ENCODE results near the gene ERICH4.
"Not testable (repeated sequence)": the region's sequence is repeated elsewhere in the genome, so short reads cannot be mapped to it uniquely, and the experiment has no call there.

The ERICH4 gene

DNA sequence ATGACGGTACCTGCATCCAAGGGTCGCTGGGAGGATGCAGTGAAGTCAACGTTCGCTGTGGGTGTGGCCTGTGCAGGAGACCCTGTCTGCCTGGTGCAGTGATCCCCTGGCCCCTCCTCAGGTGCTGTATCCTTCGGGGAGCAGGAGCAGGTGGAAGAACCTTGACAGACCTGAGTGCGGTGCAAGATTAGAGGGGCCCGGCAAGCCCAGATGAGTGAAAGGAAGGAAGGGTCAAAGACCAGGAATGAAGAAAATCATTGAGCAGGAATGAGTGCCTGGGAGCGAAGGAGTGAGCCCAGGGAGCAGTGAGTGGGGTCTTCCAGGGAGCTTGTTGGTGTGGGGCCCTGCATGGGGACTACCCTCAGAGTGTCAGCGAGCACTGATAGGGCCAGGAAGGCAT is 28.5 kb upstream of the ERICH4 start:
- DNase-seq (ENCODE audit: low spot score): no peak

DNA sequence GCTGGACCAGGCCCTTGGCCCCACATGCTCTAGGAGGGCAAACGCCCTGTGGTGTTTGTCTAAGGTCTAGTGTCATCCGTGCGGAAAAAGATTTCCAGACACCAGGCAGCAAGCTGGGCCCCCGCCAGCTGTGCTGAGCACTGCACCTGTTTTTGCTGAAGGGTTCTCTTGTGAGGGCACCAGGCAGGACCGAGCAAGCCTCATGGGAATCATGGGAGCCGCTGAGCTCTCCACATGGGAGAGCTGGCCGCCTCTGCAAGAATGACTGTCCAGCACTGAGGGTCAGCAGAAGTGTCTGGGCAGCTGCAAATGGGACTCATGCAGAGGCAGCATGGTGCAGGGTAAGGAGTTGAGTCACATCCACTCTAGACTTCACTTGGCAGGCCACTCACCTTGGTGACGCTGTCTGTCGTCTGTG is 27.8 kb upstream of the ERICH4 start:
- no peak for DNase-seq (ENCODE audit: low spot score)

DNA sequence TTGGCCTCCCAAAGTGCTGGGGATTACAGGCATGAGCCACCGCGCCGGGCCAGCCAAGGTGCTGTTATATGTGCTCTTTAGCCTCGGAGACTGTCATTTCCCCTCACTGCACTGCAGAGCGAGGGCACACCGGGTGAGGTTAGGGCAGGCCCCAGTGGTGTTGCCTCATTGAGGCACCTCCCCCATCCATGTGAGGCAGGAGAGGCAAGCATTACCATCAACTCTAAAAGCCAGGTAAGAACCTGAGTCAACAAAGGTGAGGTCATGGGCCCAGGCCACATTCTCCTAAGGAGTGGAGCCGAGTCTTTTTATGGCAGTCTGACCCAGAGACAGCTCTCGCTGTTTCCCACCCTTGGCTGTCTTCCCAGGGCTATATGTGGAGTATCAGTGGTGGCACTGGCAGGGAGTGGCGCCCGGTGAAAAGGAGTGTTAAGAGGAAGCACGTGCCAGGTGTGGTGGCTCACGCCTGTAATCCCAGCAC is 26.7 kb upstream of the ERICH4 start:
- no peak for DNase-seq (ENCODE audit: low spot score)

DNA sequence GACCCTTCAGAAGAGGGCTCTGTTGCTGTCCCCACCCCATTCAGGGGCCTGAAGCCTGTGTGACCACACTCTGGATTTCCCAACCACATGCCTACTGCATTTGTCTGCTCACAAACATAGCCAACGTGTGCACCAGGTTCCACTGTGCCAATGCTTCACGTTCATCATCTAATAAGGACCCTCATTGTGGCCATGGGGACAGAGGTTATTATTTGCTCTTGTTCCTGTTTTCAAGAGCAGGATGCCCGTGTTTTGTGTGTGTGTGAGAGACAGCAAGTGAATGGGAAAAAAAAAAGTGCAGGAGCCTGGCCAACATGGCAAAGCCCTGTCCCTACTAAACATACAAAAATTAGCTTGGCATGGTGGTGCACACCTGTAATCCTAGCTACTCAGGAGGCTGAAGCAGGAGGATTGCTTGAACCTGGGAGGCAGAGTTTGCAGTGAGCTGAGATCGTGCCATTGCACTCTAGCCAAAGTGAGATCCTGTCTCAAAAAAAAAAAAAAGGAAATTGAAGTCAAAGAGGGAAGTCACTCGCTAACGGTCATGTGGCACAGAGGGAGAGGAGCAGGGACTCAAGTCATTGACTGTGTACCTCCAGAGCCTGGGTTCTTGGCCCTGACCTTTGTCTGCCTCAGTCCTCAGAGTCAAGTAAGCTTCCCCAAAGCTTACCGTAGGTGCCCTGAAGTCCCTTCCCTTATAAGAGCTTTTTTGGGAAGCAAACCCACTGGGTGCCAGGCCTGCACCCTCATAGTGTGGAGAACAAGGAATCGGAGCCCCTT is 22.7 kb upstream of the ERICH4 start:
- DNase-seq (ENCODE audit: low spot score): no peak

DNA sequence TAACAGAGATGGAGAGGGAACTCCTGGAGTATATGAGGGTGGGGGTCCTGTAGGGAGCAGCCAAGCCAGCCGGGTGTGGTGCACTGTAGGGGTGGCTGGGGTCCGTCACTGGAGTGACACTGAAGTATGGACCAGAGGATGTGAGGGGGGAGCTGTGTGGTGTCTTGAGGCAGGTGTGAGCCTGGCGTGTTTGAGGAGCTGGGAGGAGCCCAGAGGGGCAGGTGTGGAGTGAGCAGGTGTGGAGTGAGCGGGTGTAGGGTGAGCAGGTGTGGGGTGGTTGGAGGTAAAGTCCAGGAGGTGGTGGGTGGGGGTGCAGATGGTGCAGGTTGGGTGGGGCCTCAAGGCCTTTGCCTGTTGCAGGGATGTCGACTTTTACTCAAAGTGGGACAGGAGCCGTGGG is 21.6 kb upstream of the ERICH4 start:
- DNase-seq (ENCODE audit: low spot score): no peak

DNA sequence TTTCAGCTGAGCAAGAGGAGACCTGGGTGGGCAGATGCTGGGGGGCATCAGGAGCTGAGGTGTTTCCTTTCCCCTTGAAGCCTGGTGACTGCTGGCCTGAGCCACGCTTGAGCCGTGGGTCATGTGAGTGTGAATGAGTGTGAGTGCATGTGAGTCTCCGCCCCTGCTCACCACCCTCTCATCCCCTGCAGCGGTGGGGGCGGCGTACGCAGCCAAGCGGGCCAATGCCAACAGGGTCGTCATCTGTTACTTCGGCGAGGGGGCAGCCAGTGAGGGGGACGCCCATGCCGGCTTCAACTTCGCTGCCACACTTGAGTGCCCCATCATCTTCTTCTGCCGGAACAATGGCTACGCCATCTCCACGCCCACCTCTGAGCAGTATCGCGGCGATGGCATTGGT is 21.0 kb upstream of the ERICH4 start:
- no peak for DNase-seq (ENCODE audit: low spot score)

DNA sequence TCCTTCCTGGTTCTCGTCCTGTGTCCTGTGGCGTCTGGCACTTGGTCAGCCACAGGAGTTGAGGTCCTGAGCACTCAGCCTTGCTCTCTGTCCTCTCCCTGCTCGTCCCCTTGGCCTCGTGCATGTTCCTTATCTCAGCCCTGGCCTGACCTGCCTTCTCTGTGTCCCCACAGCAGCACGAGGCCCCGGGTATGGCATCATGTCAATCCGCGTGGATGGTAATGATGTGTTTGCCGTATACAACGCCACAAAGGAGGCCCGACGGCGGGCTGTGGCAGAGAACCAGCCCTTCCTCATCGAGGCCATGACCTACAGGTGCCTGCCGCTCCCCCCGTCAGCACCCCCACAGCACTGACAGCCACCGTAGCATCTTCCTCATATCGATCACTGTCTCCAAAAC is 20.5 kb upstream of the ERICH4 start:
- no peak for DNase-seq (ENCODE audit: low spot score)

DNA sequence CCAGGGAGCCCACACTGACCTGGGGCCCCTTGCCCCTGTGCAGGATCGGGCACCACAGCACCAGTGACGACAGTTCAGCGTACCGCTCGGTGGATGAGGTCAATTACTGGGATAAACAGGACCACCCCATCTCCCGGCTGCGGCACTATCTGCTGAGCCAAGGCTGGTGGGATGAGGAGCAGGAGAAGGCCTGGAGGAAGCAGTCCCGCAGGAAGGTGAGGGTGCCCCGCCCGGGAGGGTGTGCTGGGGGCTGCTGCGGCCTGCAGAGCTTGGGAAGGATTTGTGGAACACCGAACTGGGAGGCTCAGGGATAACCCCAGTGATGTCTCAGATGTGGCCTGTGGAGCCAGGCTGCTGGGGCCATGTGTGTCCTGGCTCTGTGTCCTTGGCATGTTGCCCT is 20.0 kb upstream of the ERICH4 start:
- no peak for DNase-seq (ENCODE audit: low spot score)

DNA sequence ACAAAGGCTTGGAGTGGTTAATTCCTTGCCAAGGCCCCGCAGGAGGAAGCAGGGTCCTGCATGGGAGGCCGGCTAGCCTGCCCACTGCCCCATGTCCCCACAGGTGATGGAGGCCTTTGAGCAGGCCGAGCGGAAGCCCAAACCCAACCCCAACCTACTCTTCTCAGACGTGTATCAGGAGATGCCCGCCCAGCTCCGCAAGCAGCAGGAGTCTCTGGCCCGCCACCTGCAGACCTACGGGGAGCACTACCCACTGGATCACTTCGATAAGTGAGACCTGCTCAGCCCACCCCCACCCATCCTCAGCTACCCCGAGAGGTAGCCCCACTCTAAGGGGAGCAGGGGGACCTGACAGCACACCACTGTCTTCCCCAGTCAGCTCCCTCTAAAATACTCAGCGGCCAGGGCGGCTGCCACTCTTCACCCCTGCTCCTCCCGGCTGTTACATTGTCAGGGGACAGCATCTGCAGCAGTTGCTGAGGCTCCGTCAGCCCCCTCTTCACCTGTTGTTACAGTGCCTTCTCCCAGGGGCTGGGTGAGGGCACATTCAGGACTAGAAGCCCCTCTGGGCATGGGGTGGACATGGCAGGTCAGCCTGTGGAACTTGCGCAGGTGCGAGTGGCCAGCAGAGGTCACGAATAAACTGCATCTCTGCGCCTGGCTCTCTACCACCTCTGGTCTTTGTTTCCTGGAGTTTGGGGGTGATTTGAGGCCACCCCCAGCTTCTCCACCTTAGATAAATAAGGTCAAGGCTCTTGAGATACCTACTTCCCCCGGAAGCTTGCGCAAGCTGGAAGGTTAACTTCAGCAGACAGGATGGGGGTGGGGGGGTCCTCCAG is 18.4 kb upstream of the ERICH4 start:
- DNase-seq (ENCODE audit: low spot score): no peak

DNA sequence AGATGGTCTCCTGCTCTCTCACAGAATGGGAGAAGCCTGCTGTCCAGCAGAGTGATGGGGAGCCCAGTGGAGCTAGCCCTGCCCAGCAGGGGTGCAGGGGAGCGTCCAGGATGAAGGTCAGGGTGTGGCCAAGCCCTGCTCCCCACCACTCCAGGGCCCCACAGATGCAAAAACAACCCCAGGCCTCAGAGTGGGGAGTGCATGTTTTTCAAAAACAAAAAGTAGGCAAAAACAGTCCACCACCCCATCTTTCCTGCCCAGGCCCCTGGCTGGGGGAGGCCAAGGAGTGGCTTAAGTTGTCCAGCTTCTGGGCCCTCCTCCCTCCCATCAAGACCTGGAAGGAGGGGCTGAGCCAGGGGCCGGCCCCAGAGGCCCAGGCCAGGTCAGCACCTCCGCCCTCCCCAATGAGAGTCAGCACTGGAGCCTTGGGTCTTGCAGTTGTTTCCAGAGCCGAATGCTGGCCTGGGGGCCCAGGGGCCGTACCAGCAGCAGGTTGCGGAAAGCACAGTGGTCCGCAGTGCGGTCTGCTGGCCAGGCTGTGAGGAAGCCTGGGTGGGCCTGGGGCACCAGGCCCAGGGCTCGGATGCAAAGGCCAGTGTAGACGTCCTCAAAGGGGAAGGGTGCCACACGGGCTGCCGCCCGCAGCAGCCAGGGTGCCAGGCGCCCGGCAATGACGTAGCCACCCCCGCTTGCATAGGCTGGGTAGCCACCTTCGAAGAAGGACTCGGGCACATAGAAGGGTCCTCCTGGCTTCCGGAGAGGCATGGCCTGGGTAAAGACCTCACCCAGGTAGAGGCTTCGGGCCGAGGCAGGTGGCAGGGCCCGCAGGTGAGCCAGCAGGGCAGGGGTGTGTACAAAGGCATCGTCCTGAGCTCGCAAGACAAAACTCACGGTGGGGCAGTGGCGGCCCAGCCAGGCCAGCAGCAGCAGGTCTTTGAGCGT is 17.5 kb upstream of the ERICH4 start:
- no peak for DNase-seq (ENCODE audit: low spot score)

DNA sequence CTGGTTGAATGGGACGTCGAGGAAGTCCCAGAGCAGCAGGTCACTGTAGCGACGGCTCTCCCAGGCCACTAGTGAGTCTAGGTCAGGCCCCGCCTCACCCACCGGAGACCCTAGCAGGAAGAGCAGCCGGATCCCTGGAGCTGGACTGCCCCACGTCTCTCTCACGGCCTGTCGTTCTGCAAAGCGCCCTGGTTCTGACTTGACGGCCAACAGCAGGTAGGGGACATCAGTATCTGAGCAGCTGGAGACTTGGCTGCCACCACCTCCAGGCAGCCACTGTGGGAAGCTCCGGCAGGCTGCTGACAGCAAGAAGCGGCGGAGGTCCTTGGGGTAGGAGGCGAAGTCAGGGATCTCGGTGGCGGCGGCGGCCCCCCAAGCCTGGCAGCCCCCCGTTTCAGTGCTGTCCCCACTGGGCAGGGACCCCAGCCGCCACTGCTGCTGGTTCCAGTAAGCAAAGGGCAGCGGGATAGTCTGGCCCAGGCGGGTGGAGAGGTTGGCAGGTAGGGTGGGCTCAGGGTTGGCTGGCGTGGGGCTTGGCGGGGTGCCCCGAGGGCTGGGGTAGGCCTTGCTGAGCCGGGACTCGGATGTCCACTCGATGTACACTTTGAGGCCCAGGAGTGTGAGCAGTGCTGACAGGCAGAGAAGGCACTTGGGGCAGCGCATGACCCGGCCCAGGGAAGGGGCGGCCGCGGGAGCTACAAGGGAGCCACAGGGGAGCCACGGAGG is 16.7 kb upstream of the ERICH4 start:
- DNase-seq (ENCODE audit: low spot score): no peak

DNA sequence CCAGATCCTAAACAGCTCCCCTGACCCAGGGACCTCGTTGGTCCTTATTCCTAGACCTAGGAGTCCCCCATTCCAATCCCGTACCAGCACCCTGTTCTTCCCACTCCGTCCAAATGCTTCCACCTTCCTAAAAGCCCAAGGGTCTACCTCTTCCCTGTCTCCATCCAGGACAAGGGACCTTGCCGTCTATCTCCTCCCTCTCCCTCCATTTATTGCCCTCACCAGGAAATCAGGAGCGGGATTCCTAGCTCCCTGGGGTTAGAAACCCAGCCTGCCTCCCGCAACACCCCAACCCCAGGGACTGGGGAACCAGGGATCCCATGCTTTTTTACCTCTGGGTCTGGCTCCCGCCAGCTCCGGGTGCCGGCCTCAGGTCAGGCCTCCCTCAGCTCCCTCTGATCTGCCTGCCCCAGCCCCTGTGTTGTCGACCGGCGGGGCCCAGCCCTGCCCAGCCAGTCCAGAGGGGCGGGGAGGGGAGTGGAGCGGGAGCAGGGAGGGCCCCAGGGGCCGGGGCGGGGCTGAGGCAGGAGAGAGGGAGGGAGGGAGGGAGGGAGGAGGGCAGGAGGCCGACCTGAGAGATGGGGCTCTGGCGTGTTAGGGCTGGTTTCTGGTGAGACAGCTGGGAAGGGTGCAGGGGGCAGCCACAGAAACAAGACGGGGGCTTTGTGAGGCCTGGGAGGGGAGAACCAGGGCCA is 15.9 kb upstream of the ERICH4 start, which contains the start of gene B3GNT8:
Gene B3GNT8, minus strand, starts transcription at position 423 of the 695 bp plus-strand sequence. CDS start 596 bp downstream, outside the sequence.
- peak; percentile 76 for DNase-seq (ENCODE audit: low spot score)

DNA sequence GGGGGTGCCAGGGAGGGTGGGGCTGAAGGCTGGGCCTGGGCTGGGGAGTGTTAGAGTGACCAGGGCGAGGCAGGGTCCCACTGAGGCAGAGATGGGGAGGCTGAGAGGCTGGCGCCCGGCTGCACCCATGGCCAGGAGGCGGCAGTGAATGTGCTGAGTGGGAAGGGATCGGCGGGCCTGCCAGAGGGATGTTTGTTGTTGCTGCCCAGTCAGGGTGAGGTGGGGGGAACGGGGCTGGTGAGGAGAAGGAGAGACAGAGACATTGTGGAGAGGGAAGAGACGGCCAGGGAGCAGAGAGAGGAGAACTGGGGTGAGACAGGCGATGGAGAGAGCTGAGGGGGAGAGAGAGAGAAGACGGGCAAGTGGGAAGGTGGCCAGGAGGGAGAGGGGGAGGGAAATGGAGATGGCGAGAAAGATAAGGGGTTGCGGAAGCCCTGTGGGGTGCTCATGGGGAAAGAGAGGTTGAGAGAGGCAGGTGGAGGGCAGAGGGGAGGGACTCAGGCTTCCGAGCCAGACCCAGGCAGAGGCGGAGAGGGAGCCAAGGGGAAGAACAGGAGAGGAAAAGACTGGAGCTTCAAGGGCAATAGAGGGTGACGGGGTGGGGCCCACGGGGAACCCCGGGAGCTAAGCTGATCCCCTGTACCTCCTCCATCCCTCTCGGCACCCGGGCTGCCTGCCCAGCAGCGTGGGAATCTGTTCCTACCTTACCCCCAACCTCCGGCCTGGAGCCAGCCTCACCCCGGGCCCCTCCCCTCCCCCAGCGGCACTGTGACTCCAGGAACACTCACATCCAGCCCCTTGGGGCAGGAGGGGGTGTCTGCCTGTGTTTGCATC is 15.1 kb upstream of the ERICH4 start:
- DNase-seq (ENCODE audit: low spot score): peak; percentile 63

DNA sequence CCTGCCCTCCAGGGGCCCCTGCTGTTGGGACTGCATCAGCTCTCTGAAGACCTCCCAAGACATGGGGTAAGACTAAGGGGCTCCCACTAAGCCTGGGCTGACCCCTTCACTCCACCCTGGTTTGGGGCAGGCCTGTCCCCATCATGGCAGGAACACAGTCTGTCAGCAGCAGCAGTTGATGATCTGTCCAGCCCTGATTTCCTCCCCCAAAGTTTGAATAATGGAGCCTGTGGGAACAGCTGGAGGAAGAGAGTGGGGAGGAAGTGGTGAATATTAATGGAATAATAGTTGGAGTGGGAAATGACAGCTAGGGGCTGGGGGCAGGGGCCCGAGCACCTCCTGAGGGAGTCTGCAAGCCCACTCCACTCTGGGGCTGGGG is 14.5 kb upstream of the ERICH4 start:
- no peak for DNase-seq (ENCODE audit: low spot score)

DNA sequence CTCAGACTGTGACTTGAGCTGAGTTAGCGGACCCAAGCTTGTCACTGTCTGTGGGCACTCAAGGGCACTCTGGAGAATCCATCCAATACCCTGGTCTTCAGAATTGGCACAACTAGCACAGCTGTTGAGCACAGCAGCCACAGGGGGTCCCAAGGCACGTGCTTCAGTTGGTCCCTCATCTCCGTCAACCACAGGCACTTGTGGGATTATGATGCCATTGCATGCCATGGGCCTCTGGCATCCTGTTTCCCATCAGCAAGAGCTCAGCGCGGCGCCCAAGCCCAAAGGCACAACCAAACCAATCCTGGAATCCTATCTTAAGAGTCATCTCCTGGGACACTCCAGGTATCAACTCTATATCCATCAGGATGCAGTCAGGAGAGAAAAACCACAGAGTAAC is 12.0 kb upstream of the ERICH4 start:
- no peak for DNase-seq (ENCODE audit: low spot score)

DNA sequence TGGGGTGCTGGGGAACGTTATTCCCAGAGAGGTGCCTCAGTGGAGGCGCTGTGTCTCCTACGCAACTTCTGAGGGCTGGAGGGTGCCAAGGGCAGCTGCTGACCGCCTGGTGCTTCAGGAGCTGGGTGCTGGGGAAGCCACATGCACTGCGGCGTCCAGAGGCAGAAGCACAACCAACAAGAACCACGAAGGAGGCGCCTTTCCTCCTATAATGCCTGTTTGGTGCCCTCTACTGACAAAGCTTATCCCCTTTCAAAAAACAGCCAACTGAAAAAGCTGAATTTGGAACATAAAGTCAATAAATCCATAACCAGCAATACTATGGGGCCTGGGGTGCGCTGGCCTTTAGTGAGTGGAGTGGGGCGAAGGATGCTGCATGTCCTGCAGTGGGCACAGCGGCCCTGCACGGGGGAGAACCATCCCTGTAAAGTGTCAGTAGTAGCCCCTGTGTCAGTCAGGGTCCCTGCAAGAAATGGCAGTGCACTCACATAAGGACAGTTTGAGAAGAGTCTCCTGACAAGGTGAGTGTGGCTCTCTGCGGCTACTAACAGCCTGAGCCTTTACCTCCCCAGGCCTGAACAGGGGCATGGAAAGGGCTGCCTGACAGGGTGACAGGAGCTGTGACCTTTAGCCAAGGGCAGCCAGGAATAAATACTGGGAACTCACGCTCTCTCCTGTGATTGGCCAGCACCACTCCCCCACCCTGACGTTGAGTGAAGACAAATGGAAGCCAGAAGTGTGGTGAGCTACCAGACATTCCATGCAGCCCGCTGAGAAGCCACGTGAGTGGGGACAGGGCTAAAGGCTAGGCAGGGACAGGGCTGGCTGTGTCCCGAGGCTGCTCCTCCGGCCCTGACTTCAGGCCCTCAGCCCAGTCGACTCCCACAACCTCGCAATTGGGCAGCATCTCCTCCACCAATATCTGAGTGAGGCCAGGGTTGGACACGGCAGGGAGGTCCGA is 11.2 kb upstream of the ERICH4 start:
- DNase-seq (ENCODE audit: low spot score): no peak

DNA sequence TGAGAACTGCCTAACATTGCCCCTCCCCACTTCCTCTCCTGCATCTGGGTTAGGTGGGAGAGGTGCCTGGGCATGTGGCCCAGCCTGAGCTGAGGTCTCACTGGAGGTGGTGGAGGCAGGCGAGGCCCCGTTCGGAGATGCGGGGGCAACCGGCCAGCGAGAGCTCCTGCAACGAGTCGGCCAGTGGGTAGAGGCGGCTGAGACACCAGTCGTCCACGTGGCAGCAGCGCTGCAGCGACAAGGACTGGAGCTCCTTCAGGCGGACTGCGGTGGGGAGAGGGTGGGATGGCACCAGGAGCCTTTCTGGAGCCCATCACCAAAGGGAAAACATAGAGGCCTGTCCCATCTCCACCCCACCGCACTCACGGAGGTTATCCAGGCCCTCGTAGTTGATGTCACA is 9.8 kb upstream of the ERICH4 start:
- no peak for DNase-seq (ENCODE audit: low spot score)

DNA sequence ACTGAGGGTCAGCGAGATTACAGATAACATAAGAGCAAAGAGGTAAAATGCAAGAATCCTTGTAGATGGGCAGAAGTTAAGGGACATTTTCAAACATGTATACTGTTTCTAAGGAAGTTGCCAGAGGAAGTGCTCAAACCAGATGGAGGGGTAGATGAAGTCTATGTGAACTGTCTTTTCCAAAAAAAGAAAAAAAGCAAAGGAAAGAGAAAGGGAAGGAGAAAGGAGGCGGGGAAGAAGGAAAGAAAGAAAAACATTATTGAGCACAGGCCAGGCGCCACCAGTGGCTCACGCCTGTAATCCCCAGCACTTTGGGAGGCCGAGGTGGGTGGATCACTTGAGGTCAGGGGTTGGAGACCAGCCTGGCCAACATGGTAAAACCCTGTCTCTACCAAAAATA is 8.5 kb upstream of the ERICH4 start:
- no peak for DNase-seq (ENCODE audit: low spot score)

DNA sequence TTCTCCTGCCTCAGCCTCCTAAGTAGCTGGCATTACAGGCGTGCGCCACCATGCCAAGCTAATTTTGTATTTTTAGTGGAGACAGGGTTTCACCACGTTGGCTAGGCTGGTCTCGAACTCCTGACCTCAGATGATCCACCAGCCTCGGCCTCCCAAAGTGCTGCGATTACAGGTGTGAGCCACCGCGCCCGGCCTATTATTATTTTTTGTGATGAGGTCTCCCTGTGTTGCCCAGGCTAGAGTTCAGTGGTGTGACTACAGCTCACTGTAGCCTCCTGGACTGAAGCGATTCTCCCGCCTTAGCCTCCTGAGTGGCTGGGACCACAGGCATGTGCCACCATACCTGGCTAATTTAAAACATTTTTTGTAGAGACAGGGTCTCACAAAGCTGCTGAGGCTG is 7.6 kb upstream of the ERICH4 start:
- not testable (repeated sequence) for DNase-seq (ENCODE audit: low spot score)
